Left forelimb (tissue), 1 donor: ENCODE results near the gene NXPH3.
"Not testable (repeated sequence)": the region's sequence is repeated elsewhere in the genome, so short reads cannot be mapped to it uniquely, and the experiment has no call there.

ENCODE experiments used
- DNase-seq: peaks from one replicate; pipeline ENCODE4 v3.0.0-alpha.2; 2018; ENCODE audit warnings: low spot score

NXPH3 gene

DNA sequence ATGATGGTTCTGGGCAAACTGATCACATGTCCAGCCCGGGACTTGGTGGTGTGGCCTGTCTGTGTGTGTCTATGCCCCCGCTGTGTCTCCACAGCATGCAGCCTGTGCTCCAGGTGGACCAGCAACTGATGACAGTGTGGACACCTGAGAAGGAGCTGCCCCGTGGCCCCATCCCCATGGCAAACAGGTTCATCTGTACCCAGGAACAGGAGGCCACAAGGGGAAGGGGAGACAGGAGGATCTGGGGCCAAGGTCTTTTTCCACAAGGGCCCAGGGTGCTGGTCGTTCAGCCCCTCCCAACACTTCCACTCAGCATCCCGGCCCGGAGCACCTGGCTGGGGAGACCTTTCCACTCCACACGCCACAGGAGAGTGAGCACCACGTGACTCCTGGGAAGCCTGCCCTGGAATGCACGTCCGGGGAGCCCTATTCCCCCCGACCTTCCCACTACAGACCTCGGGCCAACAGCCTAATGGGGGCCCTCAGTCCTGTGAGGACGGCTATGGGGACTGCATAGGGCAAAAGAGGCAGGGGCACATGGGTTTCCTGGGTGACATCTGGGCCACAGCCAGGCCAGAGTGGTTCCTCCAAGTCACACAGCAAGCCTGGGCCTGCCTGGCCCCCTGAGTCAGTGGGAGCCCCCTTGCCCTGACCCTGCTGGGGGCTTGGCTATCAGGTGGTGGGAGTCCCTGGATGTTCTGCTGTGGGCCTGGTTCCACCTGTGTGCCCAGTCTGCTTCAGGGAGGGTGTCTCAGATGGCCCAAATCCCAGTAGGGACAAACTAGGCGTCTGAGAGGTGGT lies 20.8 kb upstream of the NXPH3 start:
- no peak for DNase-seq

DNA sequence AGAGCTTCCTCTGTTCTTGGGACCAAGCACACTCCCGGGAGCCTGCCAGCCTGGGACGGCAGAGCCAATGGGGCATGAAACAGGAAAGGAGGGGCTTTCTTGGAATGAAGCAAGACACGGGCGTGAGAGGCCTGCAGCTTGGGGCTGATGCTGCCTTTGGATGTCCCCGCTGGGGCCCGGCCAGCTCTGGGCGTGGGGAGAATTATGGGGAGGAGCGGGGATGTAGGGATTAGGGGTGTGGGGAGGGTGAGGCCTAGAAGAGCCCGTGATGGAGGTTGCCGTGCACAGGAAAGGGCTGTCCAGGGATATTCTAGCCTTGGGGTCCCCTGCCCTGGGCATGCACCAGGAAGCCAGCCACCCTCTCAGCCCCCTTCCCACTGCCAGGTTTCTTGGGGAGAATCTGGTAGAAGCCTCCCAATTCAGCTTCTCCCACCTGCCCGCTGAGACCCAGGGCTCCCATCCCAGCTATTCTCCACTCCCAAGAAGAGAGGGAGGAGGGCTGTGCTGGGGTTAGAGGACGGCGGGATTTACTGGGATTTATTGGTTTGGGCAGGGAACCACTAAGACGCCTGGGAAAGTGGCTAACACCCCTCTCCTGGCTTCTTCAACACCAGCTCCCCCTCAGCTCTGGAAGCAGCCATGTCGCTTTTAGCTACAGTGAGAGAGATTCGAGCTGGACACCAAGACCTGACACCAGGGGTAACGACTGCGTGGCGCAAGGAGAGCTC lies 20.0 kb upstream of the NXPH3 start:
- DNase-seq, result no peak

DNA sequence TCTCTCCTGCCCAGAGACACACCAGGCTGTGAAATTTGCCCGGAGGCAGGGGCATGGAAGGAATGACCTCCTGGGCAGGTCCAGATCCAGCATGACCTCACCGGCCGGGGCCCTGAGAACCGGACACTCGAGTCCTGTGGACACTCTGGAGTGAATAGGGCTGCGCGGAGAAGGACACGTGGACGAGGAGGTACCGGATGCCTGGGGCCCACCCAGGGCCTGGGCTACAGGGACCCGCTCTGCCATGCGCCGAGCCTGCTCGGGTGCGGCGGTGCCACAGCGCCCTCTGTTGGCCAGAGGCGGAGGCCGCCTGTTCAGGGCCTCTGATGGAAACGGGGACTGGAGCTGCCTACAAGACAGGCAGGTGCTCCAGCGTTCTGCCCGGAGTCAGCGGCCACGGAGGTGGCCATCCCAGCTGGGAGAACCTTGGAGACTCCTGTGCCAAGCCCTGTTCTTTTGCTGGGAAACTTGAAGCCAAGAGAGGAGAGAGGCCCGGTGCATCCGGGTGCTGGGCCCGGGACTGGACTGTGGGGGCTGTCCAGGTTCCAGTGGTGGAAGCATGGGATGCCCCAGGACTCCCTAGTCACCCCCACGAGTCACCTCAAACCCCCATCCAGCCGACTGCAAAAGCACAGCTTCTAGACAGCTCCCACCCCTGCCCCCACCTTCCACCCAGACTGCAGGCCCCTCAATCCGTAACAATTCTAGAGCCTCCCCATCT lies 19.3 kb upstream of the NXPH3 start:
- DNase-seq, result peak; percentile 93

DNA sequence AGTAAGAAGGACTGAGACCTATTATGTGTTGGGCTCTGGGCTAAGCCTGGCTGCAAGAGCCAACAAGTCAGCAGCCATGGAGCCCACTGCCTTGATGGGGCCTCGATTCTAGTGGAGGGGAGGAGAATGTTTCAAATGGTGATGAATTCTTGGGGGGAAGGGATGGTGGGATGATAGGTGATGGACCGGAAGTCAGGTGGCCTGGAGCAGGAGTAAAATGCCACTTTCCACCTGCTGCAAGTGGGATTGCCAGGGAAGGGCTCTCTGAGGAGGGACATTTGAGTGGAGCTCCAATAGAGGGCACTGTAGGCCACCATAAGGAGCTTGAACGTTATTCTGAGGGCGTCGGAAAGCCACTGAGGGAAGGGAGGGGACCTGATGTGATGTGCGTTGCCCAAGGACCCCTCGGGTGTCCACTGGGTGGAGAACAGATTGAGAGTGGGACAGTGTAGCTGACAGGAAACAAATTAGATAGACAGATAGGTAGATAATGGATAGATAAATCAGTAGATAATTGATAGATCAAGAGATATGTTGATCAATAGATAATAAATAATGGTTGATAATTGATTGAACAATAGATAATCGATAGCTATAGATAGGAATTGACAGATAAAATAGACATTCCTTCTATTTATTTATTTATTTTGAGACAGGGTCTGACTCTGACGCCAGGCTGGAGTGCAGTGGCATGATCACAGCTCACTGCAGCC lies 18.2 kb upstream of the NXPH3 start:
- DNase-seq, result no peak

DNA sequence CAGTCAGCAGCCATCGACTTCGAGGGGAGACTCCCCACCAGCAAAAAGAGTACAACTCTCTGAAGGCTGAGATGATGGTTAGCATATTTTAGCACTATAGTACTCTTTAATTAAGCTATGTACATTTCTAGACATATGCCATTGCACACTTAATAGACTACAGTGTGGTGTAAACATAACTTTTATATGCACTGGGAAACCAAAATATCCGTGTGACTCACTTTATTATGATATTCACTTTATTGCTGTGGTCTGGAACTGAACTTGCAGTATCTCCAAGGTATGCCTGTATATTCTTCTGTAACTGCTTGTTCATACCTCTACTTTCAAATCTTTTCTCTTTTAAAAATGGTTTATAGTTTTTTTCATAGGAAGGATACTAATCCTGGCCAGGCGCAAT lies 11.0 kb upstream of the NXPH3 start:
- no peak for DNase-seq

DNA sequence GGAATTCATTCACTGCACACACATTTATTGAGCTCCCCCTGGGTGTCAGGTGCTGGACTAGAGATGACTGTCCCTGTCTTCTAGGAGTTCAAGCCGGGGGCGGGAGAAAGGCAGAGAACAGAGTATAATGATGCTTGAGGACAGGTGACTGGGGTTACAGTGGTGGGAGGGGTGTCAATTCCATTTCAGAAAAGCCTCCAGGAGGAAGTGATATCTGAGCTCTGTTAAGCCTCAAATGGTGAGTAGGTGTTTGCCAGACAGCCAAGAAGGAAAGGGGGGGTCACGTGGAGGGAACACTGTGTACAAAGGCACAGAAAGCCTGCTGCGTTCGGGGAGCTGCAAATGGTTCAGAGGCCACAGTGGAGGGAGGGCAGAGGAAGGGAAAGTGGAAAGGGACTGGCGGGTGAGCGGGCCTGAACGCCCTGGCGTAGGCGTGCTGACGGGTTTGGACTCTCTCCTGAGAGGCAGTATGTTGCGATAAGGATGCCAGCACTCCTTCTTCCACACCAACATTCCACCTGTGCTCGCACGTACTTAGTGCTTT lies 9.7 kb upstream of the NXPH3 start:
- DNase-seq, result peak; percentile 55

DNA sequence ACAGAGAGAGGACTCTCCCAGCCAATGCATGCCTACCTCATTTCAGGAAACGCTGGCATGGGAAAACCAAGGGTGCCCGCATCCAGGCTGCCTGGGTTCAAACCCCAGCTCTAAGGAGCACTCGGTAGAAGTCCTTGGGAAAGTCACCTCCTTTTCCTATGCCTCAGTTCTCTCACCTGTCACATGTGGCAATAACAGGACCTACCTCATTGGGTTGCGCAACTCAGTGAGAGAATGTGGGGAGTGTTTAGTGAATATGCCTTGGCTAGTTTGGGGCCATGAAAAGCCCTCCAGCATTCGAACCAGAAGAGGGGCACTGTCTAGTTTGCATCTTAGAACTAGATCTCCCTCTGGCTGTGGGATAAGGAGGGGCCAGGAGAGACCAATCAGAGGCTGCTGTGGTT lies 9.0 kb upstream of the NXPH3 start:
- peak; percentile 36 for DNase-seq

DNA sequence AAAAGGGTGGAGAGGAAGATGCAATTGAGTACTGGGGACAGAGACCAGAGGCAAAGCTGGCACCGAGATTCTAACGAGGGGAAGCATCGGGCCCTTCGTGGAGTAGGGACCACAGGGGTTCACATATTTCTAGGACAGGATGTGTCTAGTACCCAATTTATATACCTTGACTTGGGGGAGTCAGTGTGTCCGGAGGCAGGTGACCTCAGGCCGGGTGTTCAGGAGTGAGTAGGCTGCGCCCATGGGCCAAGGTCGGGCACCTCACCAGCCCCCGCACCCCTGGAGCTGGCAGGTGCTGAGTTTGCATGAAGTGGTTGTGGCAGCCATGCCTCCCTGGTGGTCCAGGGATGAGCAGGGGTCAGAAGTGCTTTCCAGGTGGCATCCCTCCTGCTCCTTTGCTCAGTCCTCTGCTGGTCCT lies 8.6 kb upstream of the NXPH3 start:
- DNase-seq, result no peak

DNA sequence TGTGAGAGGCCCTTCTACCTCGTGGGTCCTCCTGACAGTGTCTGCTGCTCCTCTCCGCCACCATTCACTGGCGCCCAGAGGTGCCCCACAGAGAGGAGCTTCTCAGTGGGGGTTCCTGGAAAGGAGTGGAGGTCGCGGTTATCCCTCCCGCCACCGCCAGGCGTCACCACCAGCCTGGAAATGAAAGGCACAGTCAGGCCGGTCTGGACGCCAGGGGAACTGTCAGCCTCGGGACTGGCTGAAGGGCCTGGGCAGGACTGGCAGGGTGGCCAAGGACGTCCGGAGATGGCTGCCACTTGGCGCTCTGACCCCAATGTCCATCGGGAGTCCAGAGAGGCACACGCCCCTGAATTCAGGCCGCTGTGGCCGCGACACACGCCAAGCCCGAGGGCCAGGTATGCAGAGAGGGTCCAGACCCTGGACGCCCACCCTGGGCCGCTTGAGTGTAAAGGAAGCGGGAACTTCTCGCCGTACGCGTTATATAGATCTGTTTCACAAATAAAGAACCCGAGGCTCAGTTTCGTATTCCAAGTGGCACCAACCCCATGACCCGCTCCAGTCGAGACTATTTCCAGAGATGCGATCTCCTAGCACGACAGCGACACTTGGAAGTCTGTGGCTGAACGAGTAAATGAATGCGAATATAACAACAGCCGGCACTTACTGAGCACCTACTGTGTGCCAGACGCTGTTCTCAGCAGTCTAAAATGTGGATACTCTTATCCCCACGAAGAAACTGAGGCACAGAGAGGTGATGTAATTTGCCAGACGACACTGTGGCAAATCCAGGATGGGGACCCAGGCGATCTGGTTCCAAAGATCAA lies 7.6 kb upstream of the NXPH3 start:
- peak; percentile 91 for DNase-seq

DNA sequence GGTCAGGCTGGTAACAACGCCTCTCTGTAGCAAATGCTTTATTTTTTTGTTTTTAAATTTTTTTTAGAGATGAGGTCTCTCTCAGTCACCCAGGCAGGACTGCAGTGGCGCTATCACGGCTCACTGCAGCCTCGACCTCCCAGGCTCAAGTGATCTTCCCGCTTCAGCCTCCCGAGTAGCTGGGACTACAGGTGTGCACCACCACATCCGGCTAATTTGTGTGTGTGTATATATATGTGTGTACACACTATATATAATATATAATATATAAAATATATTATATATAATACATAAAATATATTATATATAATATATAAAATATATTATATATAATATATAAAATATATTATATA lies 7.0 kb upstream of the NXPH3 start:
- not testable (repeated sequence) for DNase-seq

DNA sequence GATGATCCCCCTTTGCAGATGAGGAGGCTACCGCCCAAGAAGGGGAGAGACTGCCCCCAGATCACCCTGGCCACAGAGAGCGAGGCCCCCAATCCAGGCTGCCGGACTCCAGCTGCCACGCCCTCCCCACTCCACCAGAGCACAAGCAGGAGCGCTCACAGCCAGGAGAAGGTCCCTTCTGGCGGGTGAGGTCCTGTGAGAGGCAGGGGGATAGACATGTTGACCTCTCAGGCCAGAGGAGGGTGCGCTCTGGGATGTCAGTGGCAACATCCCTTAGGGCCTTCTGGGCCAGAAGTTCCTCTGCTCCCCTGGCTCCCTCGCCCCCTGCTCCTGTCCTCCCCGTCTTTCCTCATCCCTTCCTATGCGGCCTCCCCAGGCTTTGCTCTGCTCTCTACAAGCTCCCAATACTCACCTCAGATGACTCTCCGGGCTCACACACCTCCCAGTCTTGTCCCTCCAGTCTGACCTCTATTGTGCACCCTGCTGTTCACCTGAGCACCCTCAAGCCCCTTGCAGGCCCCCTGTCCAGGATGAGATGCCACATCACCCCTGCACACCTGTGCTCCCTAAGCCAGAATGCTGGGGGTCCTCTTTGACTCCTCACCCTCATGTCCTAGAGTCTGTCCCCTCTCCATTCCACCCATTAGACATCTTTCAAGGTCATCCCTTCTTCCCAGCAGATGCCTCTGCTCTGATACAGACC lies 5.0 kb upstream of the NXPH3 start:
- DNase-seq, result no peak

DNA sequence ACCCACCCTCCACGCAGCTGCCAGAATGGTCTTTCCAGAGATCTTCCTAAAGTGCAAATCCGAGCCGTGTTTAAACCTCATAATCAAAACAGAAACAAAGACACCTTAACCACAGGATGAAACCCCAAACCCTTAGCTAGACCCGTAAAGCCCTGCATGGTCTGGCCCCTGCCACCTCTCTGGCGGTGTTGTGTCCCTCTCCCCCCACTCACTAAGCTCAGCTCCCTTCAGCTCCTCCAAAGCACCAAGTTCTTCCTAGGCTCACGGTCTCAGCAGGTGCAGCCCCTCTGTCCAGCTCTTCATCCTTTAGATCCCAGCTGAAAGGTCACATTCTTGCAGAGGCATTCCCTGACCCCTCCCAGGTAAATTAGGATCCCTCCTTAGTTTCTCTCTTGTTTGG lies 4.4 kb upstream of the NXPH3 start:
- DNase-seq, result peak; percentile 37

DNA sequence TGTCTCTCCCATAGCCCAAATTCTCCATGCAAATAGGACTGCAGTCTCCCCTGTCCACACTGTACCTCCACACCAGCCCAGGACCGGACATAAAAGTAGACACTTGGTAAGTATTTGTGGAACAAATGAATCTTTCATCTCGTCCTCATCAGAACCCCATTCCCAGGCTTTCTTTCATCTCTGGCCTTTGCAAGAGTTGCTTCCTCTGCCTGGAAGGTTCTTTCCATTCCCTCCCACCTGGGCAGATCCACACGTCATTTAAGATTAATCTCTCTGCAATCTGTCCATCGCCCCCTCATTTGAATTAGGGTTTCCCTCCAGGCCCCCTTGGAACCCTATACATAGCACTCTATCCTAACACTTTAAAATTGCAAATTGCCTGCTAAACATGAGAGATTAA lies 3.9 kb upstream of the NXPH3 start:
- peak; percentile 9 for DNase-seq

DNA sequence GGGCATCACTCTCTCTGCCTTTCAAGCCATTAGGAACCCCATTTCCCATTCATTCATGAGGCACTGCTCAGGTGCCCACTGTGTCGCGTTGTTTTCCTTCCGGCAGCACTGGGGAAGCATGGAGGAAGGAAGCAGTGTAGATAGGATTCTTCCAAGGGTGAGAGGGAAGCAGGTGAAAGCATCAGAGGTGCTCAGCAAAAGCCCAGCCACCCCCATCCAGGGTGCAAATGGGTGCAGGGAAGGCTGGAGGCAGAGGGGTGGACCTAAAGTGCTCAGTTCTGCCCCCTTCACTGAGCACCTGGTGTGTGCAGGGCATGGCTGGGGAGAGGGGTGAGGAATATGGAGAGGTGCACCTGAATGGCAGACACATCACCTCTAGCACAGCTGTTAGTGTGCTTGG lies 3.4 kb upstream of the NXPH3 start:
- DNase-seq, result peak; percentile 47

DNA sequence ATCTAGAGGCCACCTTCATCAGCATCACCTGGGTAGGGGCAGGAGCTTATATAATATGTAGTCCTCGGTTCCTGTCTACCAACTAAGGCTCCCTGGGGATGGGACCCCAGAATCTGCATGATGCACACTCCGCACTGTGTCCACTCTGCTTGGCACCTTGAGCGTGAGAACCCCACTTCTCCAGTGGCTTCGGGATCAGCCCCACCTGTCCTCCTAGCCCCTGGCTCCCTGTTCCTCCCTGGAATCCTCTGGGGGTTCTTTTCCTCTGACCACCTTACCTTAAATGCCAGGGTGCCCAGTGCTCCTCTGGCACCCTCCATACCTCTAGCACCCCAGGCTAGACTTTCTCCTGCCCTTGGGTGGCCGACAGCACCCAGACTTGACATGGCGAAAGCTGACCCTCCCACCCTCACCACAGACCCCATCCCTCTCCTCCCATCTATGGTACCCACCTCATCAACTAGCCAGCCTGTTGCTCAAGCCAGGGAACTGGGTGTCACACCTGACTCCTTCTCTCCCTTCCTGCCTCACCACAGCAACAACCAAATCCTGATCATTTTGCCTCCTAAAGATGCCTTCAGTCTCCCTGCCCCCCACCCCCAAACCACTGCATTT lies 2.8 kb upstream of the NXPH3 start:
- no peak for DNase-seq

DNA sequence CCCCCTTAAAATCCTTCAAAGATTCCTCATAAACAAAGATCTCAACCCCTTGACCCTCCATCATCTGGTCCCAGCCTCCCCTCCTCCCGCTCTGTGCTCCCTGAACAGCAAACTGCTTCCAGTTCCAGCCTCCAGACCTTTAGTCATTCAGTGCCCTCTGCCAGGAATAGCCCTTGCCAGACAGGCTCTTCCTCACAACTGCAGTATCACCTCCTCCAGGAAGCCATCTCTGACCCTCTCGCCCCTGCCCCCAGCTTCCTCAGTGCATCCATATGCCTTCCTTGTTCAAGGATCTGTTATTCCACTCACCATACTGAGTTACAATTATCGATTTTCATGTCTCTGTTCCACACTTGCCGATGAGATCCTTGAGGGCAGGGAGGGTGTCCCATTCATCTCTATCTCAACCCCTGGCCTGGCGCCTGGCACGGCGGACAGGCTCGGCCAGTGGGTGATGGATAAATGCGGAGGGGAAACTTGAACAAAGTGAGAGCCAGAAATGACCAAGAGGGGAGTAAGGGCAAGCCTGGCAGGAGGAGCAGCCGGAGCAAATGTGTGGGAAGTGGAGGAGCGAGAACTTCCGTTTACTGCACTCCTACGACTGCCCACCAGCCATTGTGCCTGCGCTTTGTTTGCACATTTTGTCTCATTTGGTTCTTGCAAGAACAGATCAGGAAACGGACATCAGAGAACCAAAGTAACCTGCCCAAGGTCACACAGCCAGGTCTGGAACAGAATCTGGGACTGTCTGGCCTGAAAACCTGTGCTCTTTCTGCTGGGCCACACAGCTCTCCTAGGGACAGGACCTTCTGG lies 2.0 kb upstream of the NXPH3 start:
- DNase-seq, result peak; percentile 17

DNA sequence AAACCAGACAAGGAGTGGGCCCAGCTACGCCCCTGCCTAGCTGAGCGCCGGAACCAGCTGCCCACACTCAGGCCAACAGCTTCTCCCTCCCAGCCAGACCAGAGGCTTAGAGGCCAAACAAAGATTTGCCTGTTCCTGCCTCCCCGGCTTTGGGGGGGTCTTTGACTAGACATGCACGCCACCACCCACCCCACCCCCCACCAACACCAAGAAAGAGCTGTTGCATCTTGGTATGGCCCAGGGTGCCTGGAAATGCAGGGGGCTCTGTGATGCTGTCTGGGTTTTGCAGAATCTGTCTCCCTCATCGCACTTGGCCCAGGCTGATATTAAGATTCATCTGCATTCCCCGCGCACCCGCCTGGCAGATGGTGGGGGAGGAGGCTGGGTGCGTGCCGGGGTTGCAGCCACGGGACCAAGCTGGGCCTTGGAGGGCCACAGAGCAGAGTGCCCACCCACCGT lies 1.3 kb upstream of the NXPH3 start:
- no peak for DNase-seq

DNA sequence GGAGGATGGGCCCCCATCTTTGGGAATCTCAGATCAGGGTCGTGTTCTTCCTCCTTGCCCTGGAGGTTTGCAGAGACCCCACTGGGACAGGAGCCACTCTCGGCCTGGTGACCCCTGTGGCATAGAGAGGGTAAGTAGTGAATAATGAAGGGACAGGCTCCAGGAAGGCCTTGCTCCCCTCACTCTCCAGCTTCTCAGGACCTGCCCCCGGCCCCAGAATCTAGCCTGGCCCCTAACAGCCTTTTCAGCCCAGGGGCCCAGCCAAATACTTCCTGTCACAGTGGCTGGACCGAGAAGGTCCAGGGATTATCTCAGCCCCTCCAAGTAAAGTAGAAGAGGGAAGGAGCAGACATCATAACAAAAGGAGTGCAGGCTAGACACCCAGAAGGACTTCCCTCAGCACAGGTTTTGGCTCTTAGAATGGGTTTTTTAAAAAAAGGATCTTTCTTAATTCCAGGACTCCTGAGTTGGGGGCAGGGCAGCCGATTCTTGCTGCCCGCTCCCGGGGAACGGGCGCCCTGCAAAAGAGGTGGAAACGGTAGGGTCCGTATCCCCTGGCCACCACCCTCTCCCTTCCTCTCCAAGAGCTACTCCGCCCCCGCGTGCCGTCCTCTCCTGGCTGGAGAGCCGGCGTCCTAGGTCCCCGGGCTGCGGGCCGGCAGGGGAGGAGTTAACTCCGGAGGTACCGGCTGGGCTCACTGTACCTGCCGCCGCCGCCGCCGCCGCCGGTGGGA lies 559 bp upstream of the NXPH3 start:
- no peak for DNase-seq
